Muscle layer of duodenum (tissue), 2 donors: ENCODE data around the gene SLC6A7.

Experiments
- H3K27ac ChIP-seq: one replicate; pipeline ENCODE4 v1.7.0; 2013; ENCODE audit warnings: mild to moderate bottlenecking, low read length
- H3K27me3 ChIP-seq: one replicate; pipeline ENCODE4 v1.7.0; 2013; ENCODE audit warnings: low read depth, mild to moderate bottlenecking, control low read depth, low read length
- H3K36me3 ChIP-seq, 2 donors: one replicate each; pipeline ENCODE4 v1.7.0; 2013; ENCODE audit warnings: low read length in 2 of 2, control low read depth in 1 of 2, mild to moderate bottlenecking in 1 of 2; ENCODE audit not compliant: insufficient read depth in 2 of 2, control insufficient read depth in 1 of 2
- H3K4me1 ChIP-seq, 2 donors: one replicate each; pipeline ENCODE4 v1.7.0; 2013; ENCODE audit warnings: low read length in 2 of 2, mild to moderate bottlenecking in 2 of 2, control low read depth in 1 of 2, moderate library complexity in 1 of 2; ENCODE audit not compliant: insufficient read depth in 2 of 2, control insufficient read depth in 1 of 2
- H3K4me3 ChIP-seq, 2 donors: one replicate each; pipeline ENCODE4 v1.7.0; 2013; ENCODE audit warnings: low read length in 2 of 2, low read depth in 1 of 2, mild to moderate bottlenecking in 1 of 2
- H3K9me3 ChIP-seq, 2 donors: one replicate each; pipeline ENCODE4 v1.7.0; 2013; ENCODE audit warnings: low read length in 2 of 2, control low read depth in 1 of 2, mild to moderate bottlenecking in 1 of 2; ENCODE audit not compliant: control insufficient read depth in 1 of 2
- donor health status: healthy.

The SLC6A7 gene

DNA sequence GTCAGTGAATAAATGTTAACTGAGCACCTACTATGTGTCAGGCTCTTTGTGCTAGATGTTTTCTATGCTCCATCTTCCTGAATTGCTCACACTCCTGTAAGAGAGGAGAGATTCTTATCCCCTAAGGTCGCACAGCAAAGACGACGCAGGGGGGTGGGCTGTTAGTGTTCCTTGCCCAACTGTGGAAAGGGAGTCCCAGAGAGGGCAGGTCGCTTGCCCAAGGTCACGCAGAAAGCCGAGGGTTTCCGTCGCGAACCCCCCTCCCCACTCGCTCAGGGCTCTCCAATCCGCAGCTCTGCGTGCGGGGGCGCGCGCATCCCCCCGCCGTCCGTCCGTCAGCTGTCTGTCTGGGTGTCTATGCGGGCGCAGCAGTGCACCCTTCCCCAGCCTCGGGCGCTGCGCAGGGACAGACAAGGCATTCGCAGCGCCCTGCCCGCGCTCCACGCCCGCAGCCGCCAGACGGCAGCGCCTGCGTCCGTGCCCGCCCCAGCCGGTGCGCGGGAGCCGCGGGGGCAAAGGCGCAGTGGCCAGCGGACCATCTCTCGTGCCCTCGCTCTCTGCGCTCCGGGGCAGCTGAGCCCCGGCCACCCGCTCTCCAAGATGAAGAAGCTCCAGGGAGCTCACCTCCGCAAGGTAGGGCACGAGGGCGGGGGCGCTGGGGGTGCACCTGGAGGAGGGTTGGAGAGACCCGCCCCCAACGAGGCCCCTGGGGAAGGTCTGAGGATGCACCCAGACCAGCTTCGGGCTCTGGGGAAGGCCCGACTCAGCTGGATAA lies at the start of gene SLC6A7:
Gene SLC6A7, plus strand, starts transcription at position 335 of the 775 bp plus-strand sequence. Its CDS starts 266 bp downstream, at position 601.
- peaks cover 6% of the 10 kb centered on the region for H3K27me3 ChIP-seq
- H3K4me3 ChIP-seq, result peak within 1 kb of the TSS in 1 of 2 donors; percentile 12
- H3K36me3 ChIP-seq, result no peaks in the 10 kb centered on the region
- H3K27ac ChIP-seq, result no peak within 1 kb of the TSS
- peaks cover 0 to 9% of the 10 kb centered on the region in 2 donors for H3K4me1 ChIP-seq
- no peaks in the 10 kb centered on the region for H3K9me3 ChIP-seq

DNA sequence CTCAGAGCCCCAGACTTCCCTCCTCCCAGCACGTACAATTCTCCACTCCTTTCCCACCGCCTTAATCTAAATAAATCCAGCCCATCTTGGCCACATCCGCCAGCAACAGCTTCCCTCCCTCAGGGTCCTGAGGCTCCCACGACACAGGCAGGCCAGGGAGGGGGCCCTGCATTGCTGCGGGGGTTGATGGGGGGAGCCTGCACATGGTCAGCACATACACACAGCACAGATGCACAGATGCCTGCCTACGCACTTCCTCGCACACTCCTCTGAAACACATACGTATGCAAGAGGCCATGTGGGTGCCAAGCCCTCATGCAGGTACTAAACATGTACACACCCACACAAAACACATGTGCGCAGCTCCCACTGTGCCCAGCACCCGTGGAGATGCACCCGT lies 49.0 kb upstream of the SLC6A7 start:
- peaks cover 16 to 73% of the 10 kb centered on the region in 2 donors for H3K4me1 ChIP-seq
- no peaks in the 10 kb centered on the region for H3K9me3 ChIP-seq
- peaks cover 0 to 3% of the 10 kb centered on the region in 2 donors for H3K36me3 ChIP-seq
- H3K4me3 ChIP-seq, result no peak overlapping the region
- no peaks in the 10 kb centered on the region for H3K27me3 ChIP-seq
- H3K27ac ChIP-seq, result peak overlapping the region; percentile 84

DNA sequence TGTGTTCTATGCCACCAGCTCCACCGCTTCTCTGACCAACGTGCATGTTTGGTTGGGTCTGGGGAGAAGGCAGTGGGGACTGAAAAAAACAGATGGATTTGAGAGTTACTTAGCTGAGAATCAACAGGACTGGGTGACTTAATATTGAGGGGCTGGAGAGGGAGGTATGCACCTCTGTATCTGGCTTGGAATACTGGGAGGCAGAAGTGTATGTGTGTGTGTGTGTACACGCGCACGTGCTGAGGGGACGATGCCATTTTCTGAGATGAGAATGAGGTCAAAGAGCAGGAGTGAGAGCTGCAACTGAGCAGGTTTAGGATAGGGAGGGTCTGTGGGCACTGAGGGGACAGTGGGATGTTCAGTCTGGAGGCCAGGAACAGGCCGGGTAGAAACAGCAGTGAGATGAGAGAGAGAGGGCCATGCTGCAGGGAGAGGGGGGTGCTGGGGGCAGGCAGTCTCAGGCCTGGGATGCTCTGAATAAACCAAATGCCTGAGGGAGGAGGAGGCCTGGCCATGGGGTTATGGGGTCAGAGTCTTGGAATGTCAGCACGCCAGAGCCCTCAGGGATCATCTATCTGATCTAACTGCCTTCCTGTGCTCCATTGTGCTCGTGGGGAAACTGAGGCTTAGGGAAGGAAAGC lies 48.2 kb upstream of the SLC6A7 start:
- H3K27me3 ChIP-seq, result no peaks in the 10 kb centered on the region
- no peak overlapping the region for H3K4me3 ChIP-seq
- H3K9me3 ChIP-seq, result no peaks in the 10 kb centered on the region
- peak overlapping the region; percentile 76 for H3K27ac ChIP-seq
- peaks cover 16 to 69% of the 10 kb centered on the region in 2 donors for H3K4me1 ChIP-seq
- peaks cover 0 to 3% of the 10 kb centered on the region in 2 donors for H3K36me3 ChIP-seq

DNA sequence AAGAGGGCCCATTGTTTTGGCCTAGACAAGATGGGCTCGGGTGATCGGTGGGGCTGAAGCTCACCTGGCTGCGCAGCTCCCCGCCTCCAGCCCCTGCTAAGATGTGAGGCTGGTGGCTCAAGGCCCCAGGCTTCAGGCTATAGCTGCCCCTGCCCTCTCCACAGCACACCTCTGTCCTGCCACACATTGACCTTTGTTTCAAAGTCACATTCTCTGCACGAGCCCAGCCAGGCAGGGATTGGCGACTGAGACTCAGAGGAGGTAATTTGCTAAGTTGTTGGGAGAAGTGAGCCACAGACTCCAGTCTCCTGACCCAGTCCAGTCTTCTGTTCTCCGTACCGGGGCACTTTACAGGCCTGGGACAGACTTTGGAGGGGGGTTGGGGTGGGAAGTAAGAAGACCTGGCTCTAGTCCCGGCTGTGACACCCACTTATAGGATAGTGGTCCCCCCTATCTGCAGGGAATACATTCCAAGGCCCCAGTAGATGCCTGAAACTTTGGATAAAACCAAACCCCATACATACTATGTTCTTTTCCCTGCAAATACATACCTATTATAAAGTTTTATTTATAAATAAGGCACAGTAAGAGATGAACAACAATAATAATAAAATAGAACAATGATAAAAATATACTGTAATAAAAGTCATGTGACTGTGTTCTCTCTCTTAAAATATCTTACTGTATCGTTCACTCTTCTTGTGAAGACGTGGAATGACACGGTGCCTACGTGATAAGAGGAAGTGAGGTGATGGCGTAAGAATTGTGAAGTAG lies 47.5 kb upstream of the SLC6A7 start:
- Histone ChIP-seq H3K9me3 (no peaks in the 10 kb centered on the region), H3K27ac (peak overlapping the region; percentile 76), H3K27me3 (no peaks in the 10 kb centered on the region), H3K4me1 (peaks cover 16 to 73% of the 10 kb centered on the region in 2 donors), H3K4me3 (no peak overlapping the region), H3K36me3 (peaks cover 0 to 3% of the 10 kb centered on the region in 2 donors)

DNA sequence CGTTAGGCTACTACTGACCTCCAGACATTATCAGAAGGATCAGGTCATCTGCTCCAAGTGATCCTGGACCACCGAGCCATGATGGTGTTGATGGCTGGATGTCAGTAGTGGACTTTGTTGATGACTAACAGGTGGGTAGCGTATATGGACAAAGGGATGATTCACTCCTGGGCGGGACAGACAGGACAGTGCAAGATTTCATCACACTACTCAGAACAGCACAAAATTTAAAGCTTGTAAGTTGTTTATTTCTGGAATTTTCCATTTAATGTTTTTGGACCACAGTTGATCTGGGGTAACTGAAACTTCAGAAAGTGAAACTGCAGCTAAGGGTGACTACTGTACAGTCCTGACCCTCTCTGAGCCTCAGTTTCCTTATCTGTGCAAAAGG lies 46.9 kb upstream of the SLC6A7 start:
- Histone ChIP-seq H3K27ac (peak overlapping the region; percentile 76), H3K4me3 (peak overlapping the region in 1 of 2 donors; percentile 17), H3K9me3 (no peaks in the 10 kb centered on the region), H3K36me3 (peaks cover 0 to 3% of the 10 kb centered on the region in 2 donors), H3K27me3 (no peaks in the 10 kb centered on the region), H3K4me1 (peaks cover 16 to 70% of the 10 kb centered on the region in 2 donors)

DNA sequence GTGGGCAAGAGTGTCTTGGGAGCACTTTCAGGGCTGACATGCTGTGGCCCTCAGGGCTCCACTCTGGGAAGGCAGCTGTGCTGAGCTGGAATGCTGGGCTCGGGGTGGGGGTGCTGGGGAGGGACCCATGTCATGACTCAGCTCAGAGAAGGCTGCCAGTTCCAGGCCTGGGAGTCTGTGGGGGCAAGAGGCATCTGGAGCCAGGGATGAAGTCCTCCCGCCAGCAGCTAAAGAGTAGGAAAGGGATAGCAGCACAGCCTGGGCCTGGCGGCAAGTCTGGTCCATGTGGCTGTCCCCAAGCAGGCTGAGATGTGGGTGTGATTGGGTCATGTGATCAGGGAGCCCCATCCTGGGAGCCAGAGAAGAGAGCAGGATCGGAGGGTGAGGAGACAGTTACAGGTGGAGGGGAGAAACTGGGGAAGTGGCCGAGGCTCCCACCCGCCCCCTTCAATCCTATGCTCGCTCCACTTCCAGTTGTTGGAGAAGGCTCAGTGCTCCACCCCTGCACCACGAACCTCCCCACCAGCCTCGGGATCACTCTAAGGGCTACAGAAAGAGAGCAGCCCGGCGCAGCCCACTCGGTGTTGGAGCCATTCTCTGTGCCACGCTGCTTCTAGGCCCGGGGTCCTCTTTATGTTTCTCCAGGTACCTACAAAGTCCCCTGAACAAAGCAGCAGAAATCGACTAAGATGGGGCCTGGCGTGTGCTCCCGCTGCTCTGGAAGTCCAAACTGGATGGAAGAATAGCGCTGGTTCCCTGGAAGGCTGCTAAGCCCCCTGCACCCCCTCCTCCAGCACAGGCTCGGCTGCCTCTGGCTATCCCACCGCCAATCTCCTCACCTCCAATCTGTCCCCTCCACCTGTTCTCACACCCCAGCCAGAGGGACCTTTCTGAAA lies 46.3 kb upstream of the SLC6A7 start:
- H3K4me1 ChIP-seq, result peaks cover 13 to 70% of the 10 kb centered on the region in 2 donors

DNA sequence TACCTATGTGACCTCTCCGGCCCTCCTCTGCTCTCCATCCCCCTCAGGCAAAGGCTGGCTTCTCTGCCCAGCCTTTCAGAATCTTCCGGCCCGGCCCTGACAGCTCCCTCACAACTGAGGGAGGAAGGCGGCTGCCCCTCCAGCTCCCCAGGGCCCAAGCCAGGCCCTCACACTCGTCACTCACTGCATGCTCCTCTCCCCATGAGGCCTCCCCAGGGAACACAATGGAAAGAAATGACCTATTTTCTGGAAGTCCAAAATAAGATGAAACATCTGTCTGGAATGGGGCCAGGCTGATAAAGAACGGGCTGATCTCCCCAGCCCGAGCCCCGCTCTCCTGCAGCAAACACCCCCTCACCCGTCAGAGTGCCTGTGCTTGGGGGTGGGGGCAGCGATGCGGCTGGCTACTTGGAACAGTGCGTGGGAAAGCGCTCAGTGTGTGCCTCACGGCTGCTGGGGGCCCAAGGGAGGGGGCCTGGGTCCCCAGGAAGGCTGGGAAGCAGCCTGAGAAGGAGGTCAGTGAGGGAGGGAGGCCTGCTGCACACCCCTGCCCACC lies 45.5 kb upstream of the SLC6A7 start:
- Histone ChIP-seq H3K4me3 (peak overlapping the region in 1 of 2 donors; percentile 17), H3K27ac (peak overlapping the region; percentile 76)

More for the DNA sequence above, 46.3 kb upstream of the SLC6A7 start:
- peak overlapping the region in 1 of 2 donors; percentile 17 for H3K4me3 ChIP-seq
- H3K9me3 ChIP-seq, result no peaks in the 10 kb centered on the region
- H3K27me3 ChIP-seq, result no peaks in the 10 kb centered on the region
- peak overlapping the region; percentile 76 for H3K27ac ChIP-seq
- peaks cover 0 to 3% of the 10 kb centered on the region in 2 donors for H3K36me3 ChIP-seq

DNA sequence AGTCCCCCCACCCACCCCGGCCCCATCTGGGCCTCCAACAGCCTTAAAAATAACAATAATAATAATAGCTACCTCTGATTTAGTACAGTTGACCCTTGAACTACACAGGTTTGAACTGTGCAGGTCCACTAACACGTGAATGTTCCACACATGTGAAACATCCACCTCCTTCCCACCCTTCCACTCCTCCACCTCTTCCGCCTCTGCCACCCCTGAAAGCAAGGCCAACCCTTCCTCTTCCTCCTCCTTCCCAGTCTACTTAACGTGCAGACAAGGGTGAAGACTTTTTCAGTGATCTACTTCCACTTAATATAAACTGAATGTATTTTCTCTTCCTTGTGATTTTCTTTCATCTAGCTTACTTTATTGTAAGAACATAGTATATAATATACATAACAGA lies 45.0 kb upstream of the SLC6A7 start:
- peaks cover 0 to 3% of the 10 kb centered on the region in 2 donors for H3K36me3 ChIP-seq
- H3K9me3 ChIP-seq, result no peaks in the 10 kb centered on the region
- no peaks in the 10 kb centered on the region for H3K27me3 ChIP-seq
- H3K27ac ChIP-seq, result no peak overlapping the region
- H3K4me3 ChIP-seq, result no peak overlapping the region
- H3K4me1 ChIP-seq, result peaks cover 6 to 64% of the 10 kb centered on the region in 2 donors

More for the DNA sequence above, 45.5 kb upstream of the SLC6A7 start:
- H3K4me1 ChIP-seq, result peaks cover 8 to 62% of the 10 kb centered on the region in 2 donors
- no peaks in the 10 kb centered on the region for H3K9me3 ChIP-seq
- no peaks in the 10 kb centered on the region for H3K27me3 ChIP-seq
- peaks cover 0 to 3% of the 10 kb centered on the region in 2 donors for H3K36me3 ChIP-seq

DNA sequence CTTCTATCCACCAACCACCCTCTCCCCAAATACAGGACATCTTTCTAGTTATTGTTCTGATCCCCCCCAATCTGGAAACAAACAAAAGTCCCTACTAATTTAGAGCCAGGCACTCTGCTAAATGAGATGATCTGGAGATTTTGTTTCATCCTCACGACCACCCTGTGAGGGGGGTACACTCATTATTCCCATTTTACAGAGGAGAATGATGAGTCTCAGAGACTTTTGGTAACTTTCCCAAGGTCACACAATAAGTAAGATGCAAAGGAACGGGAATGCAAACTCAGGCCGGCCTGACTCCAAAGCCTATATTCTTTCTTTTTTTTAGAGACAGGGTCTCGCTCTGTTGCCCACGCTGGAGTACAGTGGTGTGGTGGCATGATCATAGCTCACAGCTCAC lies 43.6 kb upstream of the SLC6A7 start:
- no peaks in the 10 kb centered on the region for H3K27me3 ChIP-seq
- peak overlapping the region; percentile 13 for H3K27ac ChIP-seq
- H3K4me3 ChIP-seq, result no peak overlapping the region
- peaks cover 6 to 57% of the 10 kb centered on the region in 2 donors for H3K4me1 ChIP-seq
- H3K9me3 ChIP-seq, result no peaks in the 10 kb centered on the region
- H3K36me3 ChIP-seq, result peaks cover 0 to 3% of the 10 kb centered on the region in 2 donors

DNA sequence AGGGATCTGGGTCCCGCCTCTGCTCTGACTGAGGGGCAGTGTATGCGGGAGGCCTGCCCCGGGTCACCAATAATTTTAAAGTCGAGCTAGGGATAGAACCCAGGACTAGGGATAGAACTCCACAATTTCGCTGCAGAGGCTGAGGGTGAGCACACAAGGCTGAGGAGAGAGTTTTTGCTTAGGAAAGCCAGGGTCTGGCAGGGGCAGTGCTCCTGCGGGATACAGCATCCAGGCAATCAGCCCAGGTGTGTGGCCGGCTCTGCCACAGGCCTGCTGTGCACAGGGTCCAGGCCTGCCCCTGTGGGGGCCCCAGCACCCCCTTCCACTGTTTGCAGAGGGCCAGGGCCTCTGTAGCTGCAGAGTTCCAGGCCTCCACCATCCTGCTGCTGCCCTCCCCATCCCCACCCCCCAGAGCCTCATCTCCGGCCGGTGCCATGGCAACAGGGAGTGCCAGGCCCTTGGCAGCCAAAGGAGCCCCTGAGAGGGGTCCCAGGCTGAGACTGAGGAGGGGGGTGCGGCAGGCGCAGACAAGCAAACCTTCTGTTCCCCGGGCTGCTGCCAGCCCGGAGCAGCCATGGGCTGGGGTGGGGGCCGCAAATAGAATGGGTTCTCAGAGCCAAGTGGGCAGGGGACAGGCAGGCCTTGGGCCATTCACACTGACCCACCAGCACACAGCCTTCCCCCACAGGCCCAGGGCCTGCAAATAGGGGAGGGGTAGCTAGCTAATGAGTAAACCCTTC lies 42.8 kb upstream of the SLC6A7 start:
- H3K27ac ChIP-seq, result no peak overlapping the region
- no peaks in the 10 kb centered on the region for H3K9me3 ChIP-seq
- H3K4me1 ChIP-seq, result peaks cover 5 to 51% of the 10 kb centered on the region in 2 donors
- no peak overlapping the region for H3K4me3 ChIP-seq
- H3K36me3 ChIP-seq, result peaks cover 0 to 3% of the 10 kb centered on the region in 2 donors
- H3K27me3 ChIP-seq, result no peaks in the 10 kb centered on the region
